Liver (tissue), 3 donors: Measurements from ENCODE around the gene ADAMTS14.

ENCODE experiments used
- EGR1 ChIP-seq, 2 donors: IDR thresholded peaks; 2 replicates each; pipeline ENCODE4 v1.6.1; 2016 to 2018; ENCODE audit warnings: antibody characterized with exemption in 2 of 2, low read depth in 2 of 2
- FOXA2 ChIP-seq: IDR thresholded peaks from 2 replicates; pipeline ENCODE4 v1.6.1; 2016; ENCODE audit warnings: antibody characterized with exemption
- RAD21 ChIP-seq, 2 donors: IDR thresholded peaks; 2 replicates each; pipeline ENCODE4 v1.6.1; 2016; ENCODE audit warnings: antibody characterized with exemption in 2 of 2, mild to moderate bottlenecking in 2 of 2
- RXRA ChIP-seq, 2 donors: IDR thresholded peaks; 2 replicates each; pipeline ENCODE4 v1.6.1; 2017 to 2018; ENCODE audit warnings: antibody characterized with exemption in 2 of 2, mild to moderate bottlenecking in 1 of 2
- TAF1 ChIP-seq: conservative IDR thresholded peaks from 2 replicates; pipeline ENCODE4 v1.6.1; 2016; ENCODE audit warnings: antibody characterized with exemption, mild to moderate bottlenecking
- TF ChIP-seq, protein P1 (sequence below): fragments of 150-350 bp; IDR thresholded peaks from 2 replicates; pipeline ENCODE4 v1.5.1; 2017; ENCODE audit warnings: improper control_type of control experiment, low read depth, low read length; ENCODE audit not compliant: missing input control
- TF ChIP-seq, protein P2 (sequence below): IDR thresholded peaks from 2 replicates; pipeline ENCODE4 v1.6.1; 2016; ENCODE audit warnings: antibody characterized with exemption
- TF ChIP-seq, protein P3 (sequence below): IDR thresholded peaks from 2 replicates; pipeline ENCODE4 v1.6.1; 2016; ENCODE audit warnings: antibody characterized with exemption, mild to moderate bottlenecking
- donor health status: healthy.
- donor health status: healthy.

DNA sequence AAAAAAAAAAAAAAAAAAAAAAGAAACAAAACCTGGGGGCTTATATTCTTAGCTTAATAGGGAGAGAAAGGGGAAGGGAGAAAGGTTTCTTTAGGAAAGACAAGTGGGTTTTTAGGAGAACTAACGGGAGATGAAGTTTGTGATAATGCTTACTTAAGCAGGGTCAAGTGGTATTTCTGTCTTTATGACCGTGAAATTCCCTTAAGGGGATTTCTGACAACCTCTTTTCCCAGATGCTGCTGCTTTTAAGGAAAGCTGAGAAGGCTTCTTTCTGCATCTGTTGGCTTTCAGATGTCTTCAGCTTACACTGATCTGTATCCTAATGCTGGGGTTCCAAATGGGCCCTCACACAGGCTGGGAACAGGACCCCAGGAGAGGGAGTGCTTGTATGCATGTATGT is 42.6 kb downstream of the ADAMTS14 start:
- TF ChIP-seq, protein P1, sequence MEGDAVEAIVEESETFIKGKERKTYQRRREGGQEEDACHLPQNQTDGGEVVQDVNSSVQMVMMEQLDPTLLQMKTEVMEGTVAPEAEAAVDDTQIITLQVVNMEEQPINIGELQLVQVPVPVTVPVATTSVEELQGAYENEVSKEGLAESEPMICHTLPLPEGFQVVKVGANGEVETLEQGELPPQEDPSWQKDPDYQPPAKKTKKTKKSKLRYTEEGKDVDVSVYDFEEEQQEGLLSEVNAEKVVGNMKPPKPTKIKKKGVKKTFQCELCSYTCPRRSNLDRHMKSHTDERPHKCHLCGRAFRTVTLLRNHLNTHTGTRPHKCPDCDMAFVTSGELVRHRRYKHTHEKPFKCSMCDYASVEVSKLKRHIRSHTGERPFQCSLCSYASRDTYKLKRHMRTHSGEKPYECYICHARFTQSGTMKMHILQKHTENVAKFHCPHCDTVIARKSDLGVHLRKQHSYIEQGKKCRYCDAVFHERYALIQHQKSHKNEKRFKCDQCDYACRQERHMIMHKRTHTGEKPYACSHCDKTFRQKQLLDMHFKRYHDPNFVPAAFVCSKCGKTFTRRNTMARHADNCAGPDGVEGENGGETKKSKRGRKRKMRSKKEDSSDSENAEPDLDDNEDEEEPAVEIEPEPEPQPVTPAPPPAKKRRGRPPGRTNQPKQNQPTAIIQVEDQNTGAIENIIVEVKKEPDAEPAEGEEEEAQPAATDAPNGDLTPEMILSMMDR: no peak
- no peak for TF ChIP-seq EGR1 (IDR thresholded peaks at IDR 0.05; ENCODE audit: low read depth in 2 of 2)
- TF ChIP-seq, protein P2, sequence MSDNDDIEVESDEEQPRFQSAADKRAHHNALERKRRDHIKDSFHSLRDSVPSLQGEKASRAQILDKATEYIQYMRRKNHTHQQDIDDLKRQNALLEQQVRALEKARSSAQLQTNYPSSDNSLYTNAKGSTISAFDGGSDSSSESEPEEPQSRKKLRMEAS: no peak
- TF ChIP-seq TAF1: no peak
- no peak for TF ChIP-seq FOXA2
- TF ChIP-seq, protein P3, sequence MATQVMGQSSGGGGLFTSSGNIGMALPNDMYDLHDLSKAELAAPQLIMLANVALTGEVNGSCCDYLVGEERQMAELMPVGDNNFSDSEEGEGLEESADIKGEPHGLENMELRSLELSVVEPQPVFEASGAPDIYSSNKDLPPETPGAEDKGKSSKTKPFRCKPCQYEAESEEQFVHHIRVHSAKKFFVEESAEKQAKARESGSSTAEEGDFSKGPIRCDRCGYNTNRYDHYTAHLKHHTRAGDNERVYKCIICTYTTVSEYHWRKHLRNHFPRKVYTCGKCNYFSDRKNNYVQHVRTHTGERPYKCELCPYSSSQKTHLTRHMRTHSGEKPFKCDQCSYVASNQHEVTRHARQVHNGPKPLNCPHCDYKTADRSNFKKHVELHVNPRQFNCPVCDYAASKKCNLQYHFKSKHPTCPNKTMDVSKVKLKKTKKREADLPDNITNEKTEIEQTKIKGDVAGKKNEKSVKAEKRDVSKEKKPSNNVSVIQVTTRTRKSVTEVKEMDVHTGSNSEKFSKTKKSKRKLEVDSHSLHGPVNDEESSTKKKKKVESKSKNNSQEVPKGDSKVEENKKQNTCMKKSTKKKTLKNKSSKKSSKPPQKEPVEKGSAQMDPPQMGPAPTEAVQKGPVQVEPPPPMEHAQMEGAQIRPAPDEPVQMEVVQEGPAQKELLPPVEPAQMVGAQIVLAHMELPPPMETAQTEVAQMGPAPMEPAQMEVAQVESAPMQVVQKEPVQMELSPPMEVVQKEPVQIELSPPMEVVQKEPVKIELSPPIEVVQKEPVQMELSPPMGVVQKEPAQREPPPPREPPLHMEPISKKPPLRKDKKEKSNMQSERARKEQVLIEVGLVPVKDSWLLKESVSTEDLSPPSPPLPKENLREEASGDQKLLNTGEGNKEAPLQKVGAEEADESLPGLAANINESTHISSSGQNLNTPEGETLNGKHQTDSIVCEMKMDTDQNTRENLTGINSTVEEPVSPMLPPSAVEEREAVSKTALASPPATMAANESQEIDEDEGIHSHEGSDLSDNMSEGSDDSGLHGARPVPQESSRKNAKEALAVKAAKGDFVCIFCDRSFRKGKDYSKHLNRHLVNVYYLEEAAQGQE: no peak
- TF ChIP-seq RXRA (IDR thresholded peaks at IDR 0.05): no peak
- TF ChIP-seq RAD21 (IDR thresholded peaks at IDR 0.05): no peak
